22Rv1 (cell line): Measurements from ENCODE around the gene ZNF22.

Experiments used
- ZFX ChIP-seq: fragments of 450-650 bp; IDR thresholded peaks from 2 replicates; pipeline ENCODE4 v1.6.1; 2017; ENCODE audit warnings: antibody characterized with exemption, borderline replicate concordance
- TF ChIP-seq, protein P1 (sequence below): fragments of 450-650 bp; IDR thresholded peaks from 2 replicates; pipeline ENCODE4 v1.5.1; 2017; ENCODE audit warnings: mild to moderate bottlenecking

GRCh38 chr10:44963772-44964633 lies 36.7 kb upstream of the ZNF22 start:
- TF ChIP-seq ZFX = no peak
- TF ChIP-seq, protein P1, sequence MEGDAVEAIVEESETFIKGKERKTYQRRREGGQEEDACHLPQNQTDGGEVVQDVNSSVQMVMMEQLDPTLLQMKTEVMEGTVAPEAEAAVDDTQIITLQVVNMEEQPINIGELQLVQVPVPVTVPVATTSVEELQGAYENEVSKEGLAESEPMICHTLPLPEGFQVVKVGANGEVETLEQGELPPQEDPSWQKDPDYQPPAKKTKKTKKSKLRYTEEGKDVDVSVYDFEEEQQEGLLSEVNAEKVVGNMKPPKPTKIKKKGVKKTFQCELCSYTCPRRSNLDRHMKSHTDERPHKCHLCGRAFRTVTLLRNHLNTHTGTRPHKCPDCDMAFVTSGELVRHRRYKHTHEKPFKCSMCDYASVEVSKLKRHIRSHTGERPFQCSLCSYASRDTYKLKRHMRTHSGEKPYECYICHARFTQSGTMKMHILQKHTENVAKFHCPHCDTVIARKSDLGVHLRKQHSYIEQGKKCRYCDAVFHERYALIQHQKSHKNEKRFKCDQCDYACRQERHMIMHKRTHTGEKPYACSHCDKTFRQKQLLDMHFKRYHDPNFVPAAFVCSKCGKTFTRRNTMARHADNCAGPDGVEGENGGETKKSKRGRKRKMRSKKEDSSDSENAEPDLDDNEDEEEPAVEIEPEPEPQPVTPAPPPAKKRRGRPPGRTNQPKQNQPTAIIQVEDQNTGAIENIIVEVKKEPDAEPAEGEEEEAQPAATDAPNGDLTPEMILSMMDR = no peak
